ENCODE measurements around the gene CDC42EP4. TPM values are rescaled to one million over a fixed set of nuclear protein-coding genes. Genes with fewer than 3 reads are reported as not detected.

Gene CDC42EP4
- total and polyA plus RNA-seq, 9 of the 15 experiments (the other 6 are each of a cell fraction or from before 2014, with no cell fraction given), result 0.65 to 20.8 (median 12.3) TPM

- intact Hi-C loops (cut with micrococcal nuclease), result no loop called here
- peaks cover 0 to 11% of the 10 kb centered on the region in 2 experiments; a peak in 2 of 5 replicates for H3K4me1 ChIP-seq (replicated peaks in 1 of 2; ENCODE audit: control insufficient read depth in 2 of 2, insufficient read depth in 2 of 2, low read length in 2 of 2)
- H3K9ac ChIP-seq (ENCODE audit: insufficient read depth in 1 of 2, low read depth in 2 of 2, low read length in 2 of 2), result peak overlapping the region in 1 of 2 experiments; percentile 17; a peak in 1 of 4 replicates
- no TSS peak for BruUV-seq (replicated peaks)
- no peak overlapping the region for H2AFZ ChIP-seq (ENCODE audit: low read depth, low read length)
- ChIA-PET POLR2A (no interaction called here), CTCF (ENCODE audit: low intra/inter-chr PET ratio) (no interaction called here)
- H3K27ac ChIP-seq (ENCODE audit: extremely low read depth, low read depth, low read length), result no peak overlapping the region
- H4K20me1 ChIP-seq (replicated peaks; ENCODE audit: control insufficient read depth, insufficient read depth, low read length), result no peaks in the 10 kb centered on the region
- no peaks in the 10 kb centered on the region for H3K36me3 ChIP-seq (ENCODE audit: control insufficient read depth, insufficient read depth, low read length)
- 15% methylated on average over 13 of the region's 13 CpGs for WGBS (ENCODE audit: insufficient coverage, low coverage, missing lambda C conversion rate)
- FAIRE-seq (no peak), DNase-seq (ENCODE audit: extremely low read depth in 1 of 4, low spot score in 3 of 4) (no peak), ATAC-seq (no peak)
- in situ Hi-C loops (cut with MboI), result no loop called here
- H3K79me2 ChIP-seq (ENCODE audit: control insufficient read depth, insufficient read depth, low read length), result no peaks in the 10 kb centered on the region
- no peak overlapping the region for H3K4me2 ChIP-seq (ENCODE audit: insufficient read depth, low read length)
- no peak overlapping the region for H3K4me3 ChIP-seq
- H3K9me1 ChIP-seq (ENCODE audit: control insufficient read depth, insufficient read depth, low read length), result no peaks in the 10 kb centered on the region
- no peaks in the 10 kb centered on the region for H3K9me3 ChIP-seq (replicated peaks; ENCODE audit: control insufficient read depth, insufficient read depth, low read depth, low read length)
- peaks cover 6 to 56% of the 10 kb centered on the region in 2 experiments; a peak in 4 of 5 replicates for H3K27me3 ChIP-seq (ENCODE audit: control insufficient read depth in 2 of 2, insufficient read depth in 2 of 2, low read length in 2 of 2)
- no peak for TF ChIP-seq ATF6 (CRISPR knock-in tag; IDR thresholded peaks at IDR 0.05)
- no peak for TF ChIP-seq RERE (CRISPR knock-in tag; IDR thresholded peaks at IDR 0.05; ENCODE audit: borderline replicate concordance)
- no peak for TF ChIP-seq HNRNPH1 (optimal IDR thresholded peaks at IDR 0.05; ENCODE audit: low read depth, low read length)
- no peak for TF ChIP-seq ARID4B (CRISPR knock-in tag; IDR thresholded peaks at IDR 0.05)
- TF ChIP-seq HCFC1 (IDR thresholded peaks at IDR 0.05; ENCODE audit: low read depth, low read length), result no peak
- TF ChIP-seq IFI16 (CRISPR knock-in tag; IDR thresholded peaks at IDR 0.05), result no peak
- TF ChIP-seq CC2D1A (IDR thresholded peaks at IDR 0.05), result no peak
- TF ChIP-seq, protein P1, sequence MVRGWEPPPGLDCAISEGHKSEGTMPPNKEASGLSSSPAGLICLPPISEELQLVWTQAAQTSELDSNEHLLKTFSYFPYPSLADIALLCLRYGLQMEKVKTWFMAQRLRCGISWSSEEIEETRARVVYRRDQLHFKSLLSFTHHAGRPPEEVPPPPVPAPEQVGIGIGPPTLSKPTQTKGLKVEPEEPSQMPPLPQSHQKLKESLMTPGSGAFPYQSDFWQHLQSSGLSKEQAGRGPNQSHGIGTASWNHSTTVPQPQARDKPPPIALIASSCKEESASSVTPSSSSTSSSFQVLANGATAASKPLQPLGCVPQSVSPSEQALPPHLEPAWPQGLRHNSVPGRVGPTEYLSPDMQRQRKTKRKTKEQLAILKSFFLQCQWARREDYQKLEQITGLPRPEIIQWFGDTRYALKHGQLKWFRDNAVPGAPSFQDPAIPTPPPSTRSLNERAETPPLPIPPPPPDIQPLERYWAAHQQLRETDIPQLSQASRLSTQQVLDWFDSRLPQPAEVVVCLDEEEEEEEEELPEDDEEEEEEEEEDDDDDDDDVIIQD (CRISPR knock-in tag; IDR thresholded peaks at IDR 0.05), result no peak
Measured at GRCh38 chr17:73338050-73338521, 26.3 kb upstream of the CDC42EP4 start.
